K562 (cell line): ENCODE results near the gene DHX32.

ENCODE experiments used
- BRD4 ChIP-seq: fragments of 200-600 bp; sonication (generic); IDR thresholded peaks from 2 replicates; pipeline ENCODE4 v1.6.1; 2017; ENCODE audit warnings: inconsistent platforms
- CHD1 ChIP-seq: fragments of 200-600 bp; sonication (generic); IDR thresholded peaks from one replicate; pipeline ENCODE4 v1.6.1; 2012; ENCODE audit warnings: mild to moderate bottlenecking, moderate library complexity, low read length, inconsistent platforms
- CTCF ChIP-seq, 3 experiments: IDR thresholded peaks in 2 of 3; conservative IDR thresholded peaks in 1 of 3; 2 replicates each; pipeline ENCODE4 v1.5.1; 2011 to 2012; ENCODE audit warnings: low read length in 3 of 3, mild to moderate bottlenecking in 3 of 3, control low read depth in 2 of 3, improper control_type of control experiment in 1 of 3, inconsistent platforms in 1 of 3, low read depth in 1 of 3, mixed read lengths in 1 of 3, moderate library complexity in 1 of 3; ENCODE audit not compliant: insufficient read depth in 2 of 3
- FOXO4 ChIP-seq: fragments of 450-650 bp; formaldehyde crosslinking; IDR thresholded peaks from 2 replicates; pipeline ENCODE4 v1.4.0; 2020; ENCODE audit warnings: mild to moderate bottlenecking, moderate library complexity
- TAF1 ChIP-seq: IDR thresholded peaks from 2 replicates; pipeline ENCODE4 v1.6.1; 2011; ENCODE audit warnings: mild to moderate bottlenecking, low read length, moderate library complexity; ENCODE audit not compliant: insufficient read depth, control insufficient read depth, severe bottlenecking; ENCODE audit errors: extremely low read depth

- TF ChIP-seq CHD1 (no peak), FOXO4 (CRISPR knock-in tag) (no peak), CTCF (IDR thresholded peaks at IDR 0.05 in 2 of 3, conservative IDR thresholded peaks at IDR 0.05 in 1 of 3; ENCODE audit: insufficient read depth in 2 of 3, low read depth in 1 of 3, low read length in 3 of 3) (no peak), BRD4 (no peak), TAF1 (no peak)
Measured at GRCh38 chr10:125808047-125808446, 73.0 kb downstream of the DHX32 start.
